Stimulated activated memory B cell treated with anti-CD40 and anti-IgM and Interleukin-4, amounts not matched to agents 10 μg/mL and 1 μg/mL and 100 μg/mL, for 72 hours (primary cell): ENCODE measurements around the gene PRPS2.

Source experiments
- ATAC-seq: fragments of 150-1000 bp; cut with Tn5 transposase; 2 replicates; pipeline ENCODE4 v1.10.0; 2021
- H3K27ac Mint-ChIP-seq: one replicate; pipeline ENCODE4 v1.8.0; 2022; ENCODE audit warnings: mild to moderate bottlenecking, mixed read lengths
- H3K27me3 Mint-ChIP-seq: one replicate; pipeline ENCODE4 v1.8.0; 2022; ENCODE audit warnings: mixed read lengths
- H3K36me3 Mint-ChIP-seq: one replicate; pipeline ENCODE4 v1.8.0; 2022; ENCODE audit warnings: mixed read lengths
- H3K4me1 Mint-ChIP-seq: one replicate; pipeline ENCODE4 v1.8.0; 2022; ENCODE audit warnings: mixed read lengths
- H3K4me3 Mint-ChIP-seq: one replicate; pipeline ENCODE4 v1.8.0; 2022; ENCODE audit warnings: mild to moderate bottlenecking, moderate library complexity, mixed read lengths
- H3K9me3 Mint-ChIP-seq: one replicate; pipeline ENCODE4 v1.8.0; 2022; ENCODE audit warnings: mixed read lengths

The PRPS2 gene

DNA sequence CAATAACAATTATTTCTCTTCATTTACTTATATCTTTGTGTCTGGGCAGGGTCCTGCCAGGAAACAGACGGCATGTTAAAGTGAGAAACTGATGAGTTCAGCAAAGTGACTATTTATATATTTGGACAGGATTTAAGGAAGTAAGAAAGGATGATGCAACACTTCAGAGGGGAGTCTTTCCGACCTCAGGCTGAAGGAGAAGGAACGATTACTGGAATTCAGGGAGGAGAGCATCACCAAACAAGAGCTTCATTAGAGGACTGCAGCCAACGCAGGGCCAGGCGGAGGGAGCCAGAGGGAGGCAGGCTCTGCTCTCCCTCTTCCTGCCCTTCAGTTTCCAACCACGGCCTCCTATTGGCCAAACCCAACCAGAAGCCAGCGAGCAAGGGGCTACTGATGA, 74.1 kb downstream of the PRPS2 start:
- Mint-ChIP-seq H3K27ac (no peak overlapping the region), H3K9me3 (peaks cover 2% of the 10 kb centered on the region), H3K27me3 (no peaks in the 10 kb centered on the region), H3K4me1 (peaks cover 27% of the 10 kb centered on the region), H3K36me3 (peaks cover 7% of the 10 kb centered on the region), H3K4me3 (no peak overlapping the region)
- no peak for ATAC-seq

DNA sequence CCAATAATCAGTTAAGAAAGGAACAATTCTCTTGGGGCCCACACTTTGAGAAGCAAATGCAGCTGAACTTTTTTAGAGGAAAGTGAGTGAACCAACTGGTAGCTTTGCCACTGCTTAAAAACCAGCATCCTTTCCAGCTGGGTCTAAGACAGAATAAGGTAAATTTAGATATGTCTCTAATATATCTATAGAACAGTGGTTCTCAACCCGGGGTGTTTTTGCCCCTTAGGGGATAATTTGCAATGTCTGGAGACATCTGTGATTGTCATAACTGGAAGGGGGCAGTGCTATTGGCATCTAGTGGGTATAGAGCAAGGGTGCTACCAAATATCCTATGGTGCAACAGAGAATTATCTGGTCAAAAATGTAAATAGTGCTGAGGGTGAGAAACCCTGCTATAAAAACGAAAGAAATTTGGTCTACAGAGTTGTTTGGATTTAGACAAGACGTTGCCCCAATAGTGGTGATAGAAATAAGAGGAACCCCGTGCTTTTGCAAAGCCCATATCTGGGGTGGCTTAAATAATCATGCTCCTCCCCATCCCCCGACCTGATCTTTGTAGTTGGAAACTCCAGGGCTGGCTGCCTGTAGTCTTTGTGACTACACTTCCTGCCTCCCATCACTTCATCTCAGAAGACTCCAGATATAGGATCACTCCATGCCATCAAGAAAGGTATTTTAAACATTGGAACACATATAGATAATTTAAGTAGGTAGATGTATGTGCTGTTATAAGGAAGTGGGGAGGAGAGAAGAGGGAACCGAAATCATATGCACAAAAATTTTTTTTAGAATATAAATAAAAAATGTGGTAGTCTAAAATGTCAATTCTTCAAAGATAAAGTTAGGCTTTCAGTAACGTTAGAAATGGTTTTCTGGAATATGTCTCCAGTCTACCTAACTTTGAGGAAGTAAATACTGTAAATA, 75.5 kb downstream of the PRPS2 start, which contains the start of gene TLR7:
Gene TLR7 (plus strand): TSS at position 622 of the 927 bp plus-strand sequence. CDS start 507 bp downstream, outside the sequence.
- peak within 1 kb of the TSS; percentile 87 for H3K4me3 Mint-ChIP-seq
- peaks cover 2% of the 10 kb centered on the region for H3K9me3 Mint-ChIP-seq

DNA sequence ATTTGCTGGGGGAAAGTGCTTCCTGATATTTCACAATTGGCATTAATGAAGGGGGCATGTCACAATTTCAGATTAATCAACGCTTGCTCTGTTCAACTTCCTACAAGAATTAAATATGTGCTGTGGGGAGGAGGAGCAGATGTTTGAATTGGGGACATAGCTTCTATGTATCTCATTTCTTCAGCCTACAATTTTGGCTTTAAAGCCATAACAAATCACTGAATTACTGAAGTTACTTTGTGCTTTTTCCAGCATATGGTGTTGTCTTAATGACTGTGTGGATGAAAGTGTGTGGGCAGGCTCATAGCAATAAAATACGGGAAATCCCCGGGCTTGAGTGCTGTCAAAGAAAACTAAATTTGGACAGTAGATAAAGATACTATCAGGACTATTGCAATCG, 76.5 kb downstream of the PRPS2 start:
- ATAC-seq, result peak; percentile 58
- Mint-ChIP-seq H3K36me3 (peaks cover 13% of the 10 kb centered on the region), H3K27ac (peak overlapping the region; percentile 96), H3K9me3 (peaks cover 2% of the 10 kb centered on the region), H3K4me1 (peaks cover 42% of the 10 kb centered on the region), H3K27me3 (no peaks in the 10 kb centered on the region), H3K4me3 (peak overlapping the region; percentile 87)

More for the DNA sequence above, 75.5 kb downstream of the PRPS2 start, which contains the start of gene TLR7:
- H3K27me3 Mint-ChIP-seq, result no peaks in the 10 kb centered on the region
- H3K36me3 Mint-ChIP-seq, result peaks cover 7% of the 10 kb centered on the region
- peak within 1 kb of the TSS; percentile 96 for H3K27ac Mint-ChIP-seq
- ATAC-seq, result peak; percentile 68
- H3K4me1 Mint-ChIP-seq, result peaks cover 32% of the 10 kb centered on the region

DNA sequence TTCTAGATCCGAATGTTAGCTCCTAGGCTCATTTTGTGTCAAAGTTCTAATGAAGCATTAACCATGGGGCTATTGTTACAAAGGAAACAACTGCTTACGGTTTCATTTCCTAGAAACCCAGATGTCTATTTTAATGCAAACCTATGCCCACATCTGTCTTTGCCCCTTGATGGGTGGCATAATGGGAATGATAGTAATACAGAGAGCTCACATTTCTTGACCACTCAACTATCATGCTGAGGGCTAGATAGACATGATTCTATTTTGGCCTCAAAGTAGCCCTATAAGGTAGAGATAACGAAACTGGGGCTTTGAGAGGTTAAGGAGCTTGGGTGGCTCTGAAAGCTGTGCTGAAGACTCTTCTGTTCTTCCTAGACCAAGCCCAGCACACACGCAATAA, 77.5 kb downstream of the PRPS2 start:
- H3K27ac Mint-ChIP-seq, result peak overlapping the region; percentile 96
- peaks cover 19% of the 10 kb centered on the region for H3K36me3 Mint-ChIP-seq
- peaks cover 47% of the 10 kb centered on the region for H3K4me1 Mint-ChIP-seq
- peak; percentile 65 for ATAC-seq
- peaks cover 2% of the 10 kb centered on the region for H3K9me3 Mint-ChIP-seq
- H3K4me3 Mint-ChIP-seq, result peak overlapping the region; percentile 87
- no peaks in the 10 kb centered on the region for H3K27me3 Mint-ChIP-seq

DNA sequence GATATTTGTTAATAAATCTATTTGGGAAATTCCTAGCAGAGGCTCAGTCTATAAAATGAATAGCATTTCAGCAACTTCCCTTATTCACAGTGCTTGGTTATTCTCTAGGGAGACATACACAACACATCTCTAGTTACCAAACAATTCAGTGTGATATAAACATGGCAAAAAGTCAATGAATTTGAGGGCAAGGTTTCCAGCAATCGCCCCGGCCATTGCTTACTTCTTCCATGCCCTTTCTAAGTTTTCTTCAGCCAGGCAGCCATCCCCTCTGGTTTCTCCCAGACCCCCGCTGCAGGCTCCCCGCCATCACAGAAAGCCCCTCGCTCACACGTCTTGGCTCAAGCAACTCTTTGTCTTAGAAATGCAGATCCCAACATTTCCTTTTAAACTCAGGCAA, 80.0 kb downstream of the PRPS2 start:
- peaks cover 59% of the 10 kb centered on the region for H3K4me1 Mint-ChIP-seq
- H3K4me3 Mint-ChIP-seq, result peak overlapping the region; percentile 55
- peak overlapping the region; percentile 71 for H3K27ac Mint-ChIP-seq
- no peaks in the 10 kb centered on the region for H3K27me3 Mint-ChIP-seq
- H3K36me3 Mint-ChIP-seq, result peaks cover 22% of the 10 kb centered on the region
- ATAC-seq, result no peak
- H3K9me3 Mint-ChIP-seq, result peaks cover 2% of the 10 kb centered on the region

DNA sequence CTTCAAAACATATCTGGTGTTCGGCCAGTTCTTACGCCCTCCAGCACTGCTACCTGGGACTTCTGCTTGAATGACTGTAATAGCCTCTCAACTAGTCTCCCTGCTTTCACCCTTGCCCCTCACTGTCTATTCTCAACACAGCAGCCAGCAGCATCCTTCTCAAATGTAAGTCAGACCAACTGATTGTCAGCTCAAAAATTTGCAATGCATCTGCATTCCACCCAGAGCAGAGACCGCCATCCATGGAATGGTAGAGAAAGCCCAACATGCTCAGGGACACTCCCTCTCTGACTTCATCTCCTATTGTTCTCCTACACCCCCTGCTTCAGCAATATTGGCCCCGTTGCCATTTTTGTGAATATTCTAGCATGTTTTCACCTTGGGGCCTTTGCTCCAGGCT, 81.5 kb downstream of the PRPS2 start:
- peaks cover 2% of the 10 kb centered on the region for H3K9me3 Mint-ChIP-seq
- no peak for ATAC-seq
- peak overlapping the region; percentile 71 for H3K27ac Mint-ChIP-seq
- no peaks in the 10 kb centered on the region for H3K27me3 Mint-ChIP-seq
- H3K4me1 Mint-ChIP-seq, result peaks cover 48% of the 10 kb centered on the region
- no peak overlapping the region for H3K4me3 Mint-ChIP-seq
- peaks cover 22% of the 10 kb centered on the region for H3K36me3 Mint-ChIP-seq
